Ramos (cell line): ENCODE data around the gene DLG5.

Experiments used
- in situ Hi-C: fragments of 300-500 bp; cut with MboI; formaldehyde crosslinking; loops from one replicate; pipeline ENCODE4 v1.14.3; 2022; ENCODE audit warnings: low sequenced_read_pairs; ENCODE audit not compliant: unreplicated experiment

DLG5 gene

GRCh38 chr10:77849039-77849664 lies 77.4 kb downstream of the DLG5 start:
- in situ Hi-C loops: no loop called here

DNA sequence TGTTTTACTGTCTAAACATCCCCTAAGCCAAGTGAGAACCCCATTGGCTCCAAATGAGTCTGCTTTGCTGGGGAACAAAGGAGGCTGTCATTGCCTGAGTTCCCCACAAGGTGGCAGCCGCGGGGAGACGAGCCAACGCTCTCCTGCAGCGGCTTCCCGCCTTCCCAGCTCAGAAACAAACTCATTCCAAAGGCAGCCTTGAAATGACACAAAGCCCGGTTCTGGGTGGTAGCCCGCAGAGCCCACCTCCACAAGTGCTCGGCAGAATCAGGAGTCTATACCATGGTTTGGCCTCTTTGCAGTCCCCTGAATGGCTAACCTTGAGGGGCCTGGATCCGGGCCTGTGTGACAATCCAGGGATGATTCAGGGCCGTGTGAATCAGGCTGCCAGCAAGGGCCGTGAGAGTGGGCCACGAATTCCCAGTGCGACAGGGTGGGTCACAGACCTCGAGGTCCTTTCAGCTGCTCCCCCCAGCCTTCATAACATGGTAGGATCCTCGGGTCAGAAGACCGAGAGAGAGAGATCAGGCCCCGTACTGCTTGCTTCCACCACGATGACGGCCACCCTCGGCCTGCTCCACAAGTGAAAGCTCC lies 79.7 kb downstream of the DLG5 start:
- in situ Hi-C loops: no loop called here

GRCh38 chr10:77845451-77845850 lies 81.1 kb downstream of the DLG5 start:
- in situ Hi-C loops: no loop called here

DNA sequence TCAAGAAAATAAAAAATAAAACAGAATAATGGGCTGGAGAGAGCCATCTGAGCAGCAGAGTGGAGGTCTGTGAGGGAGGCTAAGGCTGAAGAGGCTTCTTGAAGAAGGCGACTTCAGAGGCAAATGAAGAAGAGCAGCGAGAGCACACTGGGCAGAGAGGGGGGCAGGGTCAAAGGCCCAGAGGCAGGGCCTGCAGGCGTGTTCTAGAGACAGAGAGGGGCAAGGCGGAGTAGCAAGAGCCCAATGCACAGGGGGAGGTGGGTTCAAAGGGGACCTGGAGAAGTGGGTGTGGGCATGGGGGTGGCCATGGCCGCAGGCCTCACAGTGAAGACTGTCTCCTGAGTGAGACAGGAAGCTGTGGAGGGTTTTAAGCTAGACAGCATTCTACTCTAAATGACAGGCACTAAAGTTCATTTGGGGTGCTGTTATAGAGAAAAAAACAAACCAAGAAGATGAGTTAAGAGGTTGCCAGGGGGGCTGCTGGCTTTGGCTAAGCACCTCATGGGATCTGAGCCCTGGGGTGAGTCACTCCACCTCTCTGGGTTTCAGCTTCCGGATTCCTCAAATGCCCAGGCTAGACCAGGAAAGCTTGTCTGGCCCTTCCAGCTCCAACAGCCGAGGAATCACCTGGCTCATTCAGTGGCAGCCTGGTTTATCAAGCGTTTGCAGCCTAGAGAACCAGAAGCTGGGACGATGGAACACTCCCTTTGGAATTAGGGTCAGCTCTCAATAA lies 81.7 kb downstream of the DLG5 start:
- in situ Hi-C loops: no loop called here

- in situ Hi-C loops: no loop called here
Observed at GRCh38 chr10:77844177-77844576, 82.4 kb downstream of the DLG5 start.

- in situ Hi-C loops: no loop called here
Observed at GRCh38 chr10:77843264-77843663, 83.3 kb downstream of the DLG5 start.

- in situ Hi-C loops: no loop called here
Observed at GRCh38 chr10:77842652-77843212, 83.8 kb downstream of the DLG5 start.

- in situ Hi-C loops: no loop called here
Observed at GRCh38 chr10:77841711-77842375, 84.7 kb downstream of the DLG5 start.

DNA sequence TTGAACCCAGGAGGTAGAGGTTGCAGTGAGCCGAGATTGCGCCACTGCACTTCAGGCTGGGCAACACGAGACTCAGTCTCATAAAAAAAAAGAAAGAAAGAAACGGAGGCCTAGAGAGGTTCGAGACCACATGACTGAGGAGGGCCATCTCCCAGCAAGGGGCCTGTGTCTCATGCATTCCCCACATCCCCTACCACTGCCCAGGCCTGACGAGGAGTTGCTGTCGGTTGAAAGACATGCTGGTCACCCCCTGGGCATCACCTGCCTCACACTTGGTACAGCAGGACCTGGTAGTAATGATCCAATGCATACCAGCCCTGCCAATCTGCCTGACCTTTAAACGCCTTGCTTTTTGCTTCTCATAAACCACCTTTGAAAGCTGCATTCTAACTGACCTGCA lies 85.9 kb downstream of the DLG5 start:
- in situ Hi-C loops: no loop called here

GRCh38 chr10:77837925-77838595 lies 88.5 kb downstream of the DLG5 start:
- in situ Hi-C loops: no loop called here

DNA sequence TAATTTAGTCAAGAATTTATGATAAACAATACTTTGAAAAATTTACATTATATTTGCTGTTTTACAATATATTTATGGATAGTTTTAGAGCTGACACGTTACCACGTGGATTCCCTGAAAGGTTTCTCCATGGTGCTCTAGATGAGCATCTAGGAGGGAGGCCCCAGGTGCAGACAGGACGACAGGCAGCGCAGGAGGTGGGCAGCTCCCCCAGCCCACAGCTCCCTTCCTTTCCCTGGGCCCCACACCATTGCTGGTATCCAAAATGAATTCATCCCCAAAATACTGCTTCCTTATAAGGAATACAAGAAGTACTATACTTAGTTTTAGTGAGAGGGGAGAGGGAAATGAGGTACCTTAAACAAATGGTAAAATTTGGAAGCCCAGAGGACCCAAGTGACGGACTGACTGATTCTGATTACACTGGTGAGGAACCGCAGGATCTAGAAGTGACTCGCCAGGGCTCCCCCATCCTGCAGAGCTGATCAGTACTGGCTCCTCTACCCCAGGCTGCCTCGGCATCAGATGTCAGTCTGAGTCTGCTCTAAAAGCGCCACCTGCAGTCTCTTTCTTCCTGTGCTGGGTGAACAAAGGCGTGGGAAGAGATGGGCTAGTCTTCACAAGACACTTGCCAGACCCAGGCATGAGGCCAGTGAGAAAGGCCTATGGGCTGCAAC lies 89.2 kb downstream of the DLG5 start:
- in situ Hi-C loops: no loop called here

DNA sequence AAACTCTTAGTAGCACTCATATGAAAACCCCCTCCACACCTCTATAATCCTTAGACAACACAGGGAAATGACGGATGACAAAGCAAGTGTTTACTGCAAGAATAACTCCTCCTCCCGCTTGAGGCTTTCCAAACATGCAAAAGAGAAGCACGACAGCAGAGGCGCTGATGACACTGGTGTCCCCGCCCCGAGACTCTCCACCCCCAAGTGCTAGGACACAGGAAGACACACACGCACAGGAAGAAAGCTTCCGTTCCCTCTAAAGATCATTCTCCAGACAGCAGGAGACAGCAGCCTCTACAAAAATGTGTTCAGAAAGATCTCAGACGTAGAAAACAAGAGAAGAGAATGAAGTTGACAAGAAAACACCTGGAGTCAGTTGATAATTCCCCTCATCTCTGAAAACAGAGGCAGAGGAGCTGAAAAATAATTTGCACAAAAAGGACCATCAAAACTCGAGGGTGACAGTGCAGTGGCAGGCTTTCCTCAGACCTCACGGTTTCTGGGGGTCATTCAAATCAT lies 90.2 kb downstream of the DLG5 start:
- in situ Hi-C loops: no loop called here

- in situ Hi-C loops: no loop called here
Observed at GRCh38 chr10:77835669-77836086, 90.9 kb downstream of the DLG5 start.

GRCh38 chr10:77834943-77835668 lies 91.4 kb downstream of the DLG5 start:
- in situ Hi-C loops: no loop called here

- in situ Hi-C loops: no loop called here
Observed at GRCh38 chr10:77834540-77834939, 92.0 kb downstream of the DLG5 start.

DNA sequence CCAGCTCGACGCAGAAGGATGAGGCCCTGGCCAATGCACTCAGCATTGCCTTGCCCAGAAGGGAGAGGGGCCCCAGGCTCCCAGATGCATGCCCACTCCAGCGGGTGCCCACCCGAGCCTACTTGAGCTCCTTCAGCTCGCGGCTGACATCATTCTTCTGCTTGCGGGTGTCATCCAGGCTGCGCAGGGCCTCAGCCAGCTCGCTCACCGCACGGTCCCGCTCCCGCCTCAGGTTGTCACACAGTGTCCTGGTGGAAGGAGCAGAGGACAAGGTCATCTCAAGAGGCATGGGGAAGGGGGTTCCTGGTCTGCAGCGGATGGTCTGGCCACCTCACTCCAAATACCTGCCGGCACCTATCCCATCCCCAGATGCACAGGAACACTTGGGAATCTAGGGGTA lies 92.8 kb downstream of the DLG5 start:
- in situ Hi-C loops: no loop called here

DNA sequence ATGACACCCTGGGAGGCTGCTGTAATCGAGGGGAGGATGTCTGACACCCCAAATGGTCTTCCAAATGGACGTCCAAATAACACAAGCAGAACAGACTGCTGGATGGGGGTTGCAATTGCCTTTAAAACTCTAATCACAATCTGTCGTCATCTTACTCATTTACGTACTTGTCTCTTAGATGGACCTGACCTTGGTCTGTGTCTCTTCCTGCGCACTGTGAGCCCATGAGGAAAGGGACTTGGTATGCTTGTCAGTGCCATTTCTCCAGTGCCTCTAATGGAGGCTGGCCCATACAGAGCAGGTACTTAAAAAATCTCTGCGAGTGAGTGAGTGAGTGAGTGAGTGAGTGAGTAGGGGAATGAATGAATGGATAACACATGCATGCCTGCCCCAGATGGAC lies 93.3 kb downstream of the DLG5 start:
- in situ Hi-C loops: no loop called here

GRCh38 chr10:77832238-77832637 lies 94.3 kb downstream of the DLG5 start:
- in situ Hi-C loops: no loop called here

GRCh38 chr10:77829356-77829755 lies 97.2 kb downstream of the DLG5 start:
- in situ Hi-C loops: no loop called here
